Measurements from ENCODE around the gene ITPR3.
"Not testable (repeated sequence)": the region's sequence is repeated elsewhere in the genome, so short reads cannot be mapped to it uniquely, and the experiment has no call there.

The ITPR3 gene

GRCh38 chr6:33616113-33616512, 5.0 kb upstream of the ITPR3 start:
- DNase-seq = no peak

DNA sequence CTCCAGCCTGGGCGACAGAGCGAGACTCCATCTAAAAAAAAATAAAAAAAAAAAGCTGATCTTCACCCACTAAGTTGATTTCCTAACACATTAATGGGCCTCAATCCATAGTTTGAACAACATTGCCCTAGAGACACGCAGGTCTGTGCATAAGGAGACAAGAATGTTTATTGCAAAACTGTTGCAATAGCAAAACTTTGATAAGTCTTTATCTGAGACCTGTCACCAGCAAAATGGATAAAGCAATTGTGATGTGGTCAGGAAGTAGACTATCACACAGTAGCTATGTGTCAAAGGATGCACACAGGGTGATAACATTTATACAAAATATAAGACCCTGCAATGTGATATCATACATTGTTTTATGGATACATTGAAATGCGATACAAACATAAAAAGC, 4.2 kb upstream of the ITPR3 start:
- no peak for DNase-seq

DNA sequence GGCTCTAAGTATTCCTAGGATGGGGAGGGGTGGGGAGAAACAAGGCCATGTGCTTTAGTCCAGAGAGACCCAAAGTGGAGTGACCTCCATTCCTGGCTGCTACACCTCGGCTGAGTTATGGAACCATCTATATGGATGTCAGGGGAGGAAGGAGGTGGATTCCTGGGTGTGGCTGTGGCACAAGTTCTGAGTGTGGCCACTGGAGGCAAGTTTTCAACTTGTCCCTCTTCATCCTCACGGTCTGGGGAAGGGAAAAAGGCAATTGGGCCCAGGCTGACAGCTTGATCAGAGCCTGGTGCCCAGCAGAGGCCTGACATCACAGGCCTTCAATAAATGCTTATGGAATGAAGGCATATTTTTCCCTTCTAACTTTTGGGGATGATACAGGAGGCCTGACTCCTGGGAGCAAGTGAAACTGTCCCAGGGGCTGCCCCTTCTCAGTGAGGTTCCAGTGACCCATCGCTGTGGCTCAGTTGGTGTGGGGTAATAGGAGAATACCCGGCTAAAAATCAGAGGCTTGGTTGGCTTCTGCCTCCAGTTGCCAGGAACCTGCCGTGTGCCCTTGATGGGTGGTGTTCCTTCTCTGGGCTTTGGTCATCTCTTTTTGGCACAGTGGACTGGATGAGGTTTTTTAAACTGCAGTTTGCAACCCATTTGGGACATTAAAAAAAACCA, 1.8 kb upstream of the ITPR3 start:
- DNase-seq = no peak

- no peak for DNase-seq
Observed at GRCh38 chr6:33620158-33620855, 815 bp upstream of the ITPR3 start.

GRCh38 chr6:33621711-33622388, 728 bp downstream of the ITPR3 start:
- no peak for DNase-seq

DNA sequence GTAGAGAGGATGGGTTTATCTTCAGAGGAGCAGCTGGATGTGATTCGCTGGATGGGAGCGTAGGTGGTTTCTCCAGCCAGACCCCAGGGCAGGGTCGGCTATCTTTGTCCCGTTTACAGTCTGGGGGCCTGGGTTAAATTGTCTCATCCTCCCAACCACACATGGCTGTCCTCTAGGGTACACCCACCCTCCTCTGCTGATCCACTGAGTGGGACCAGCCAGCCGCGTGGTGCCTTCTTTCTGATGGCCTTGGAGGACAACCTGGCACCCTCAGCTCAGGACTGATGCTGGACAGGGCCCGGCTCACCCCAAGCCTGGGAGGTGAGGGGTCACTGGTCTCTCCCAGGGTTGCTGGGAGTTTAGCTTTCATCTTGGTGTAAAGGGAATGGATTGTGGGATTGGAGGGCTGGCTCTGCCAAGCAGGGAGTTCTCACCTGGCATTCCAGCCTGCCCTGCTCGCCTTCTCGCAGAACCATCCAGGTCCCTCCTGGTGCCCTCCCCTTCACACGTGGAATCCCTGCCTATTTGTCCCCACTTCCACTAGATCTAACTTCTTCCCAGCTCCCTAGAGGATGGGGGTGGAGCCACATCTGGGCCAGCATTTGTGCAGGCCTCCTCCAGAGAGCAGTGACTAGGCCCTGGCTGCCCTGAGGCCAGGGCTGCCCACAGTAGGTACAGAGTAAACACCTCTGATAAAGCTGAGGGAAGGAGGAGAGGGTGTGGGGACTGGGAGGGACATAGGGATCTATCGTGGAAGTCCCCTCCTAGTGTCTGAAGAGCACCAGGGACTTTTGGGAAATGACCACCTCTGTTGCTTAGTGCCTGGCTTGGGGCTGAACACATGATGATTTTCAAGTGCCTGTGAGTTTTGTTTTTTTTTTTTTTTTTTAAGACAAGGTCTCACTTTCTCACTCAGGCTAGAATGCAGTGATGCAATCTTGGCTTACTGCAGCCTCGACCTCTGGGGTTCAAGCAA, 1.6 kb downstream of the ITPR3 start:
- DNase-seq = no peak

DNA sequence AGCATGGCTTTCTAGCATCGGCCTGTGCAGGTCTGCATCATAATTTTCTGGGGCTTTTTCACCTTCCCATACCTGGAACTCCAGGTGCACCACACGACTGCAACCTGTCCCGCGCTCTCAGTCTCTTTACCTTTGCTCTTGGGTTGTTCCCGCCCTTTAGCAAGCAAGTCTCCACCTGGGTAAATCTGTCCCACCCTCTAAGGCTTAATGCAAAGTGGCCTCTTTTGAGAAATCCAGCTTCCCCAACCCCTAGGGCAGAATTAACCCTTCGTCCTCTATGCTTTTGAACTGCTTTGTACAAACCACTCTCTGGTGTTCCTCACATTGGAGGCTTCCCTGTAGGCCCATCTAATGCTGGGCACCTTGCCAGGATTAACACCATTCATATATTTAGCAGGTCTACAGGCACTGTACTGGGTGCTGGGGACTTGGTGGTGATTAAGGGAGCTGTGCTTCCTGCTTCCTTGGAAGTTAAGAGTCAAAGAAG, 2.8 kb downstream of the ITPR3 start:
- no peak for DNase-seq

DNA sequence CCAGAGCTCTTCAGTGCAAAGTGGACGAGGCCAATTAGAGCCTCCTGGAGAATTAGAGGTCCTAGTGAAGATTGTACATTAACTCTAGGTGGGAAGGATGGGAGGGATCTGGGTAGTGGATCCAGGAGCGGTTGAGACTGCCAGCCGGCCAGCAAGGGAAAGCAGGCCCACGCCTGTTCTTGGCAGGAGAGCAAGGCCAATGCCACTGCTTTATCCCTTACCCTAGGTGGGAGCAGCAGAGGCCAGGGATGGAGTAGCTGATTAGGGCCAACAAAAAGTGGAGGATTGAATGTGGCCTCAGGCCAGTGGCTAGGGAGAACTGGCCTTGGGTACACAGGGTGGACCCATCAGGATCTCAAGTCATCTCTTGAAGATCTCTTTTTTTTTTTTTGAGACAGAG, 3.7 kb downstream of the ITPR3 start:
- DNase-seq = no peak

DNA sequence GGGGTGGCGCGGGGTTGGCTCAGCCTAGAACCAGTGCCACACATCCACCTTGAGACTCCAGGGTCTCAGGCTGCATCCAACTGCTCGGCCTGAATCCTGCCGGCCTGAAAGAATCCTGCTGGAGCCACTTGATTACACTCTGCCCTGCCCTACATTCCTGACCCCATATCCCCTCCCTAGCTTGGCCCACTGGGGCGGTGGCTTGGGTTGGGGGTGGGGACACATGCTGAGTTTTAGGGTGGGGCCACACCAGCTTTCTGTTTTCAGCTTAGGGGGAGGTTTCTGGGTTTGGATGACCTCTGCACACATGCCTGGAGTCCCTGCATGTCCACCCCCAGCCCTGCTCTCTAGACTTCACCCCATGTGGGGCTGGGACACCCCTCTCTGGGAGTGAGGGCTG, 6.8 kb downstream of the ITPR3 start:
- no peak for DNase-seq

- peak; percentile 21 to 39 for DNase-seq
Observed at GRCh38 chr6:33628401-33628964, 7.4 kb downstream of the ITPR3 start.

- DNase-seq = no peak
Observed at GRCh38 chr6:33630014-33630413, 8.9 kb downstream of the ITPR3 start.

- DNase-seq = not testable (repeated sequence)
Observed at GRCh38 chr6:33631521-33631920, 10.4 kb downstream of the ITPR3 start.

- no peak for DNase-seq
Observed at GRCh38 chr6:33631971-33632557, 10.9 kb downstream of the ITPR3 start.

DNA sequence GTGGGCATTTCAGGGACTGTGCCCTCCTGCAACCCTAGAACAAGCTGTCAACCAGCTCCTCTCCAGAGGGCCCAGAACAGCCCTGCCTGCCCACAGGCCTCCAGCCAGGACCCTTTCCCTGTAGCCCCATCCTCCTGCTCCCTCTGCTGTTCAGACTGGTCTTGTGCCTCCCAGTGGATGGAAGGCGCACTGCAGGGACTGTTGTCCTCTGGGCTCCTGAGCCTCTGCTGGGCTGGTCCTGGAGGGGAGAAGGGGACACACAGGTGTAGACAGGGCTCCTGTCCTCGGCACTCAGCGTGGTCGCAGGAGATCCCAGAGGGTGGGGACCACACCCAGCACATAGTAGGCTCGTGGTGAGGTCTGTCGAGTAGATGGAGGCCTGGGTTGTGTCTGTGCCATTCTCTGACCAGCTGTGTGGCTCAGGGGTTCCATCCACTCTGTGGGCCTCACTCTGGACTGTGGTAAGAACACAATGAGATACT, 11.5 kb downstream of the ITPR3 start:
- peak; percentile 18 to 38 for DNase-seq

DNA sequence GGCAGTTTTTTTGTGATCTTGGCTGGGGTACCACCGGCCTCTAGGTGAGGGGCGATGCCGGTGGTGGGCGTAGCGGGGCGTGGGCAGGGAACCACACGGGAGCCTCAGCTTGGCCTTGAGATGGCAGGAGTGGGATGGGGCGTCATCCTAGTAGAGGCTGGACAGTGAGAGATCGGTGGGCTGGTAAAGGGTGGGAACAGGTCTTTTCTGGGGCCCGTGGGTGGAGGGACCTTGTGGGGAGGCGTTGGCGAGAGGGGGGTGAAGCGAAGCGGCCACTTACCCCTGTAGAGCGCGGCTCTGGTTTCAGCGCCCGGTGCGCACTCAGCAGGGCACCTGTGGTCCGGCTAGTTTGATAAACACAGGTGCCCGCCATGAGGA, 12.0 kb downstream of the ITPR3 start:
- DNase-seq = no peak

- peak in 1 of 2 experiments; percentile 26 for DNase-seq
Observed at GRCh38 chr6:33633462-33634158, 12.5 kb downstream of the ITPR3 start.

DNA sequence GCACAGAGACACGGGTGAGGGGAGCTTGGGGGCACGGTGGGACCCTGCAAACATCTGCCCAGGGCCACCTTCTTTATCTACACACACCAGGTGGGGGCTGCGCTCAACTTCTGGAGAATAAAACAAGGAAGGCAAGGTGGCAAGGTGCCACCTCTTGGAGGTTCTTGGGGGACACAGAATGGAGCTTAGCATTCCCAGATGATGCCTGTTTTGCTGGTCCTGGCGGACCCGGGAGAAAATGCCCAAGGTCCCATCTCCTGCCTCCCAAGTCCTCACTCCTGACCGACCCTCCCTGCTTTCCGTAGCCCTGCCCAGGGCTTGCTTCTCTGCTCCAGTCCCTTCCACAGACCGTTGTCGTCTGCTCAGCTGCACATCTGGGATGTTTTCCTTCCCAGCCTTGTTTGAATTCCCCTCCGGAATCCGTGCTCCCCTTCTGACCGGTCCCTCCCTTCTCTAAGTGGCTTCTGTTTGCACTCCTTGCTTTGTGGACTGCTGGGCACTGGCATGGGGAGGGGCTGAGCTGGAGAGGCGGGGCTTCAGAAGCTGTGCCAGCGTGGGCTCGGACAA, 13.1 kb downstream of the ITPR3 start:
- no peak for DNase-seq

DNA sequence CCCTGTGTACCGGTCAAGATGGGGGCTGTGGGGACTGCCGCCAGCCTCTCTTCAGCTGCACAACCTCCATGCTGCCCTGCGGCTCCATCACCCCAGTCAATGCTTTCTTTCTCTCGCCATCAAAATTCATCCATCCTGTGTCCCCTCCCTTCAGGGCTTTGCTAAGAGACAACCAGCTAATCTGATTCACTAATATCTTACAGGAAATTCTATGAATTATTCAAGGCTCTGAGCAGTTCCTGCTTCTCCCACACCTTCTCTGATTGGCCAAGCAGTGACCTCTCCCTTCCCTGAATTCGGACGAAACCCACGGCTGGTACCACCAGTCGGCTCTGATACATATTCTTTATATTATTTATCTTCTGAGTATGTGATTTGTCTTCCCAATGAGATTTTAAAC, 13.8 kb downstream of the ITPR3 start:
- DNase-seq = no peak

- no peak for DNase-seq
Observed at GRCh38 chr6:33636655-33637054, 15.5 kb downstream of the ITPR3 start.

DNA sequence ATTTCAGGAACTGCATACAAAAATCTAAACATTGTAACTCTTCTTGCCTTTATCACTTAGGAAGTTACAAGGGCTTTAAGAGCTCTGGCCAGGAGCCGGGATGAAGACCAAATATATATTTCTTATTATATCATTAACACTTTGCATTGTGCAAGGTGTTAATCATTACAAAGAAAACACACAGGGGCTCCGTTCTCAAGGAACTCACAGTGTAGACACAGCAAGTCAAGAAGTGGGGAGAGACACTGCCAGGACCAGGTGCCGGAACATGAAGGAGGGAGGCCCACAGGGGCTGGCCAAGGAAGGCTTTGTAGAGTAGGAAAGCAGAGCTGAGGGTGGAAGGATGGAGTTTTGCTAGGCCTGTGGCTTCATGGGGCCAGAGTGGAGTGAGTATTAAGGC, 17.4 kb downstream of the ITPR3 start:
- no peak for DNase-seq

- DNase-seq = no peak
Observed at GRCh38 chr6:33639559-33639958, 18.4 kb downstream of the ITPR3 start.
